Measurements from ENCODE around the gene GHRH. TPM values are rescaled to one million over a fixed set of nuclear protein-coding genes. Genes with fewer than 3 reads are reported as not detected.

GHRH gene
- total RNA-seq, 1 donor from 2014 or later = not detected

GRCh38 chr20:37265152-37265551, 3.5 kb upstream of the GHRH start:
- DNase-seq (ENCODE audit: low spot score) (no peak), ATAC-seq (no peak)

GRCh38 chr20:37263686-37264085, 2.1 kb upstream of the GHRH start:
- ATAC-seq = no peak
- DNase-seq (ENCODE audit: low spot score) = no peak

- ATAC-seq (no peak), DNase-seq (ENCODE audit: low spot score) (no peak)
Measured at GRCh38 chr20:37262505-37262904, 891 bp upstream of the GHRH start.

- no peak for DNase-seq (ENCODE audit: low spot score)
- no peak for ATAC-seq
Measured at GRCh38 chr20:37260923-37261322, 691 bp downstream of the GHRH start.

- DNase-seq (ENCODE audit: low spot score) (no peak), ATAC-seq (no peak)
Measured at GRCh38 chr20:37259865-37260264, 1.7 kb downstream of the GHRH start.

GRCh38 chr20:37259031-37259430, 2.6 kb downstream of the GHRH start:
- no peak for ATAC-seq
- DNase-seq (ENCODE audit: low spot score) = no peak

- ATAC-seq (no peak), DNase-seq (ENCODE audit: low spot score) (no peak)
Measured at GRCh38 chr20:37257988-37258387, 3.6 kb downstream of the GHRH start.

- no peak for DNase-seq (ENCODE audit: low spot score)
- no peak for ATAC-seq
Measured at GRCh38 chr20:37257530-37257929, 4.1 kb downstream of the GHRH start.

- ATAC-seq = no peak
- no peak for DNase-seq (ENCODE audit: low spot score)
Measured at GRCh38 chr20:37256286-37256685, 5.3 kb downstream of the GHRH start.

GRCh38 chr20:37254114-37254878, 7.3 kb downstream of the GHRH start:
- ATAC-seq (no peak), DNase-seq (ENCODE audit: low spot score) (no peak)

- ATAC-seq (no peak), DNase-seq (ENCODE audit: low spot score) (no peak)
Measured at GRCh38 chr20:37253087-37253486, 8.5 kb downstream of the GHRH start.

GRCh38 chr20:37251825-37252477, 9.7 kb downstream of the GHRH start:
- ATAC-seq = no peak
- no peak for DNase-seq (ENCODE audit: low spot score)

- DNase-seq (ENCODE audit: low spot score) (no peak), ATAC-seq (no peak)
Measured at GRCh38 chr20:37249304-37249703, 12.3 kb downstream of the GHRH start.

- DNase-seq (ENCODE audit: low spot score) (no peak), ATAC-seq (no peak)
Measured at GRCh38 chr20:37247547-37247946, 14.1 kb downstream of the GHRH start.

- DNase-seq (ENCODE audit: low spot score) (no peak), ATAC-seq (no peak)
Measured at GRCh38 chr20:37246736-37247135, 14.9 kb downstream of the GHRH start.

- no peak for ATAC-seq
Measured at GRCh38 chr20:37245216-37246150, 16.1 kb downstream of the GHRH start.

GRCh38 chr20:37244572-37244957, 17.0 kb downstream of the GHRH start:
- no peak for DNase-seq (ENCODE audit: low spot score)
- ATAC-seq = no peak

More at GRCh38 chr20:37245216-37246150, 16.1 kb downstream of the GHRH start:
- DNase-seq (ENCODE audit: low spot score) = no peak

GRCh38 chr20:37243937-37244571, 17.6 kb downstream of the GHRH start:
- ATAC-seq = peak; percentile 76

GRCh38 chr20:37243076-37243936, 18.3 kb downstream of the GHRH start:
- ATAC-seq = peak; percentile 84
- peak; percentile 82 for DNase-seq (ENCODE audit: low spot score)

More at GRCh38 chr20:37243937-37244571, 17.6 kb downstream of the GHRH start:
- DNase-seq (ENCODE audit: low spot score) = peak; percentile 86

- DNase-seq (ENCODE audit: low spot score) (peak; percentile 57), ATAC-seq (peak; percentile 18)
Measured at GRCh38 chr20:37242503-37242902, 19.1 kb downstream of the GHRH start.

Measured in left lobe of liver (tissue), 2 donors.